Omental fat pad (tissue), 4 donors: ENCODE data around the gene PLEK. TPM values are rescaled to one million over a fixed set of nuclear protein-coding genes. Genes with fewer than 3 reads are reported as not detected.
"Not testable (repeated sequence)": the region's sequence is repeated elsewhere in the genome, so short reads cannot be mapped to it uniquely, and the experiment has no call there.

Source experiments
- ATAC-seq: fragments of 150-250 bp; one replicate; pipeline ENCODE4 v1.9.1; 2016; ENCODE audit warnings: mild to moderate bottlenecking, moderate library complexity; ENCODE audit not compliant: low FRiP score
- DNase-seq: peaks from one replicate; pipeline ENCODE4 v3.0.0-alpha.2; 2019; ENCODE audit warnings: low spot score
- CTCF ChIP-seq, 3 donors: fragments of 450-650 bp; IDR thresholded peaks; one replicate each; pipeline ENCODE4 v1.5.1; 2016 to 2017; ENCODE audit warnings: antibody characterized with exemption in 3 of 3, mild to moderate bottlenecking in 3 of 3, moderate library complexity in 2 of 3
- total RNA-seq, 4 donors: library from RNA; depleted of rRNA; stranded (reverse); fragments of >200 nt; gene quantifications; one replicate each; pipeline ENCODE4 v1.1.0, GENCODE V29; 2016

Gene PLEK
- total RNA-seq, 4 donors from 2014 or later: 16.9 to 55.1 (median 31.9) TPM

- ATAC-seq (no peak), DNase-seq (no peak)
- TF ChIP-seq CTCF (IDR thresholded peaks at IDR 0.05): no peak
These were observed 24.1 kb upstream of the PLEK start for GRCh38 chr2:68341062-68341329.

GRCh38 chr2:68341583-68341982 lies 23.5 kb upstream of the PLEK start:
- no peak for TF ChIP-seq CTCF (IDR thresholded peaks at IDR 0.05)
- ATAC-seq: no peak
- DNase-seq: no peak

- DNase-seq (no peak), ATAC-seq (no peak)
- TF ChIP-seq CTCF (IDR thresholded peaks at IDR 0.05): no peak
These were observed 22.6 kb upstream of the PLEK start for GRCh38 chr2:68342470-68342869.

DNA sequence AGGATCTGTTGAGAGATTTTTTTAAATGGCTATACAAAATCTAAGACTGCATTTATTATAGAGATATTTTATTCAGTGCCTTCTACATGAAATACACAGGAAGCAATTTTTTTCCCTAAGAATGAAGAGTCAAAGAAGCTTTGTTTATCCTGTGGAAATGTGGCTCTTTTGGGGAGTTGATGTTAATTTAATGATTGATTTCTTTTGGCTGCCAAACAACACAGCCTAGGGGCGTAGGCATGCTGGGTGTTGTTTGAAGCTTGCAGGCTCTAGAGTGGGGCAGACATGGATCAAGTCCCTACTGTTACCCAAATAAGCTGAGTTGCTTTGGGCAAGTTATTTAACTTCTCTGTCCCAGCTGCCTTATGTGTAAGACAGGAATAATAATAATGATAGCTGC lies 21.1 kb upstream of the PLEK start:
- no peak for TF ChIP-seq CTCF (IDR thresholded peaks at IDR 0.05)
- no peak for ATAC-seq
- DNase-seq: no peak

DNA sequence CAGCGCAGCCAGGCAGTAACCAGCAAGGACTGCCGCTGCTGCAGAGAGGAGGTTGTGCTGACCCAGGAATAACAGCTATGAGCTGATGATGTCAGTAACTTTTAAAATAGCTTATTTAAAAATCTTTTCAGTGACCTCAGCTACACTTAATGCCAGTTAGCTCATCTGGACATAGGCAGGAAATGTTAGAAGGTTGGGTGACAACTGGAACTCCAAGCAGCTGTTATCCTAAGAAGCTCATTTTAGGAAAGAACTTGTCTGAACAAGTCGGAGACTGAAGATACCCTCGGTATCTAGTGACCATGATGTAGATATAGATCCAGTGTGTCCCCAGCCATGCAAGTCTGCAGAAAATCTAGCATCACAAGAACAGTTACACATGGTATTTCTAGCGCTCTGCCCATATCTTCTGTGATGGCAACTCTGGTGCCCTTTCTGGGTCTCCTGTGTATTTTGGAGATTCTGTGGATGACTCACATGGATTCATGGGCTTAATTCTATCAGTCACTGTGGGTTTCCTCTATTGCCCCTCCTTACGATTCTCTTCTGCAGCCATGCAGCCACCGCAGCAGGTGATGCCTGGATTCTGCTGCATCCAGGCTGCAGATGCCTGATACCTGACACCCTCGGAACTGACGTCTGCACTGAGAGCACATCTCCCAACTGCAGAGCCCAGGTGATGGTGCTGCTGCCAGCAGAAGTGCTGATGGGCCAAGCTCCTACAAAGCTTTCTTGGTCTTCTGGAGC lies 19.8 kb upstream of the PLEK start:
- DNase-seq: no peak
- no peak for TF ChIP-seq CTCF (IDR thresholded peaks at IDR 0.05)
- no peak for ATAC-seq

DNA sequence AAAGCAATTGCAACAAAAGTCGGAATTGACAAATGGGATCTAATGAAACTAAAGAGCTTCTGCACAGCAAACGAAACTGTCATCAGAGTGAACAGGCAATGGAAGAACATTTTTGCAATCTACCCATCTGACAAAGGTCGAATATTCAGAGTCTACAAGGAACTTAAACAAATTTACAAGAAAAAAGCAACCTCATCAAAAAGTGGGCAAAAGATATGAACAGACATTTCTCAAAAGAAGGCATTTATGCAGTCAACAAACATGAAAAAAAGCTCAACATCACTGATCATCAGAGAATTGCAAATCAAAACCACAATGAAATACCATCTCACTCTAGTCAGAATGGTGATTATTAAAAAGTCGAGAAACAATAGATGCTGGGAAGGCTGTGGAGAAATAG lies 16.0 kb upstream of the PLEK start:
- not testable (repeated sequence) for DNase-seq, ATAC-seq

GRCh38 chr2:68351997-68352396 lies 13.1 kb upstream of the PLEK start:
- TF ChIP-seq CTCF (IDR thresholded peaks at IDR 0.05): no peak
- DNase-seq (no peak), ATAC-seq (no peak)
